GM12872 (cell line): ENCODE measurements around the gene HTRA3.

Experiments used
- CTCF ChIP-seq: IDR thresholded peaks from 3 replicates; pipeline ENCODE4 v1.5.1; 2011; ENCODE audit warnings: low read depth, mild to moderate bottlenecking, low read length, moderate library complexity; ENCODE audit not compliant: insufficient read depth

The HTRA3 gene

GRCh38 chr4:8308856-8309771 is 39.6 kb downstream of the HTRA3 start:
- no peak for TF ChIP-seq CTCF

GRCh38 chr4:8310306-8310705 is 40.8 kb downstream of the HTRA3 start:
- TF ChIP-seq CTCF = no peak

- no peak for TF ChIP-seq CTCF
These were observed 41.8 kb downstream of the HTRA3 start for GRCh38 chr4:8311101-8312068.

GRCh38 chr4:8312069-8312445 is 42.5 kb downstream of the HTRA3 start:
- TF ChIP-seq CTCF = no peak

- no peak for TF ChIP-seq CTCF
These were observed 43.4 kb downstream of the HTRA3 start for GRCh38 chr4:8312976-8313375.

GRCh38 chr4:8314691-8315255 is 45.2 kb downstream of the HTRA3 start:
- TF ChIP-seq CTCF = no peak
